GM04503 (cell line): ENCODE results near the gene MLIP.
"Not testable (repeated sequence)": the region's sequence is repeated elsewhere in the genome, so short reads cannot be mapped to it uniquely, and the experiment has no call there.

Experiments
- DNase-seq: peaks from one replicate; pipeline ENCODE4 v3.0.0-alpha.2; 2012; ENCODE audit warnings: low read depth

Gene MLIP

DNA sequence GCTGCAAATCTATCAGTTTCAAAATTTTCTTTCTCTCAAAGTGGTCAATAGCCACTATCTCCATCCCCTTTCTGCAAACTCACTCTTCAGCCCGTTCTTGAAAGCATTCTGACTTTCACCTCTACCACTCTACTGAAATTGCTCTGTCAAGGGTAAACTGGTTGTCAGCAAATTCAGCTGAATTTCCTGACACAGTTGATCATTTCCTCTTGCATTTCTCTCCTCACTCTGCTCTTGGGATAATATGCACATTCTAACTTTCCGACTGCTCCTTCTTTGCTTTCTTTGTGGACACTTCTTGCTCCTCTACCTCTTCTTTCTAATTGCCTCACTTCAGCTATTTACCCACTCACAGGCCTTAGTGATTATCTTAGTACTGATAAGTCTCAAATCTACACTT is 123.3 kb downstream of the MLIP start:
- DNase-seq, result no peak

DNA sequence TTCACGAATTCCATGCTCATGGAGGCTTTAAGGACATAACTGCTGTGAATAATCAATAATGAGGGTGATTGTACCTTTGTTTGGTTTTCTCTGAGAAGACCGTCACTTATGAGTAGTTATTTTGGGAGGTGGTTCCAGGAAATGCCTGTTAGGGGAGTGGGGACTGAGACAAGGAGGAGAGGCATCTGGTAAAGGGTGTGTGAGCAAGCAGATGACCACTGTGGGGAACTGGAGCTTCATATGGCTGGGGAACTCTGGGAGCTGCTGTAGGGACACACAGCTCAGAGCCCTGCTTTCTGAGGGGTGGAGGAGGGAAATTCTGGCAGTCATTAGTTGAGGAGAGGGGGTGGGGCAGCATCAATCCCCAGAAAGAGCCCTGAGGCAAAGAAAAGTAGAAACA is 125.7 kb downstream of the MLIP start:
- DNase-seq, result no peak

GRCh38 chr6:54238396-54238795 is 127.2 kb downstream of the MLIP start:
- peak; percentile 73 for DNase-seq

DNA sequence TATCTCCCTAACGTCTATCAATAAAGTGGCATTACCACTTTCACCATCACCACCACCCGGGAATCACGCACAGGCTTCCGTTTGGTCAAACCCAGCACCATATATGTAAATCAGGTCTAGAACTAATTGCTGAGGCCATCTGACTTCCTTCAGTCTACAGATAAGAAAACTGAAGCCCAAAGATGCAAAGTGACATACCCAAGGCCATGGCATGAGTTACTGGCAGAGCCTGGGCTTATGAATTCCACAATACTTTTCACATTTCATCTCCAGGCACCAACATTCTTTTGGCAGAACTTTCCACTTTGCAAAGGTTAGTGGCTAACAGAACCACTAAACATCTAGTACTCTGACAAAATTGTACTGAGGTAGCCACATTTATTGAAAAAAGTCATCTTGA is 132.5 kb downstream of the MLIP start:
- no peak for DNase-seq

DNA sequence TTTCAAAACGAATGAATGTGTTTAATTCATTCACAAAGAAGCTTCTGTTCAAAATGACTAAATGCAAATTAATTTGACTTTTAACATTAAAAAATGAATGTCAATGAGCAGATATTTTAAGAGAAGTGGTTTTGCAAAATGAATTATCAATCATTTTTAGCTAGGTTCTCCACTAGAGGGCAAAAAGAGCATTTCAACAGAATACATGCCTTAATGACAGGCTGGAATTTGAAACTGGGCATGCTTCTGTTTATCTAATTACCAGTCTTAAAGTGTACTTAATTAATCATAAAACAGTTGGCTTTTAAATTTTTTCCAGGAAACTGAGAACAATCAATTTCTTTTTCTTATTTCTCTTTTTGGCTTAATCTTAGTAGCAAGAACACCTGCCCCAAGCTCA is 133.2 kb downstream of the MLIP start:
- DNase-seq, result no peak

- DNase-seq, result no peak
Observed at GRCh38 chr6:54245265-54245664, 134.0 kb downstream of the MLIP start.

- no peak for DNase-seq
Observed at GRCh38 chr6:54248319-54248718, 137.1 kb downstream of the MLIP start.

DNA sequence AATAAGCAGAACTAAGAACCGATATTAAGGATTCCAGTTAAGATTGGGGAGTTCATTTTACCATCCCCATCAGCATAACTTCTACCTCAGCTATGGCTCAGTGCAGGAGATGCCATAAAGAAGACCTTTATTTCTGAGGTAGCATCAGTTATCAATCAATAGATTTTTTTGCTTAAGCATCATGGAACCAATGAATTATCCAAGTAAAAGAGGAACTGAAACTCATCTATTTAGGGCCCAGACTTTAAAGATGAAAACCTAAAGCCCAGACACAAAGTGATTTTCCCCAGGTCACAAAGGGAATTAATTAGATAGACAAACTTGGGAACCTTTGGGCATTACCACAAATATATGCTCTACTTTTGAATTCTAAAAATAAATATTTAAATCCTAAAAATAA is 137.8 kb downstream of the MLIP start:
- DNase-seq, result no peak

- not testable (repeated sequence) for DNase-seq
Observed at GRCh38 chr6:54249812-54250211, 138.6 kb downstream of the MLIP start.

- no peak for DNase-seq
Observed at GRCh38 chr6:54252496-54252895, 141.3 kb downstream of the MLIP start.

DNA sequence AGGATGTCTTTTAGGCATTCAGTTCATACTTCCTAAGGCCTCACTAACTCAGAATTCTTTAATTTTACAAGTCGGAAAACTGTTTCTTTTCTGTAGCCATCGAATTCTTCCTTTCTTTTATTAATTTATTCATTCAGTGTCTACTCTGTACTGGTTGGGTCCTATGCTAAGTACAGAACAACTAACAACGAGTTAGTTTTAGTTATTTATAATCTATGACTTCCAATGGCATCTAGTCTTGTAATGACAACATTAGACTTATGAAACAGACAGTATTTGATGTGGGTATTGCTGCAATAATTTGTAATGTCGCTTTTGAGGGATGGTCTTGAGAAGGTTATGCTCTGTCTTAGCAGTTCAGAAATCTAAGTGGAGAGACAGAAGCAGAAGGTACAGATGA is 141.7 kb downstream of the MLIP start:
- no peak for DNase-seq

GRCh38 chr6:54254886-54255285 is 143.6 kb downstream of the MLIP start:
- no peak for DNase-seq

- no peak for DNase-seq
Observed at GRCh38 chr6:54255886-54256285, 144.6 kb downstream of the MLIP start.

DNA sequence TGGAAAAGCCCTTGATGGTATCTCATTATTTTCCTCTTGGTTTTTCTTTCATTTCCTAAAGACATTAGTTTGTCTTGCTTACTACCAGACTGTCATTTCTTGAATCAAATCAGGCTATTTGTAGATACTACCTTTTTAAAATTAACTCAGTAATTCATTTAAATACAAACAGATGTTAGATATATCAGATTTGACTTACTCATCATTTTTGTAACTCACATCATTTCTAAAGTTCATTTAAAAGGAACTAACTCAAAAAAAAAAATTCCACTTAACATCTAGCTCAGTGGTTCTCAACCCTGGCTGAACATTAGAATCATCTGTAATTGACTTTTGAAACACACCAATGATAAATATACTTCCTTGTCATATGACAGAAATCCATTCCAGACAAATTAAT is 148.8 kb downstream of the MLIP start:
- no peak for DNase-seq

- DNase-seq, result no peak
Observed at GRCh38 chr6:54262499-54262898, 151.3 kb downstream of the MLIP start.

DNA sequence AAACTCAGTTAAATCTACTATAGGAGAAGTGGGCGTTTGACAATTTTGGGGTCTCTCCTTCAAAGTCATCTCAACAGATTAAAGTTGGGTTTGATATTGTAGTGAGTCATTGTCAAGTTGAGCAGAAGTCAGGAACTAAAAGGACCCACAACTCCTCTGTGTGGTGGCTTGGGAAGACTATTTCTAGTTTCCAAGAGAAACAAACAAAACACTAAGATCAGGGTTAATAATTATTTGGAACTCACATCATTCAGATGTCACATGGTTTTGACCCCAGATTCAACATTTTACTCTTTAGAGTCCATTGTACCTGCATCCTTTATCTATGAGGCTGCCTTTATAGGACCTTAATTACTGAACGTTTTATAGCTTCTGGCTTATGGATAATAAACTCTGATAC is 151.7 kb downstream of the MLIP start:
- no peak for DNase-seq

DNA sequence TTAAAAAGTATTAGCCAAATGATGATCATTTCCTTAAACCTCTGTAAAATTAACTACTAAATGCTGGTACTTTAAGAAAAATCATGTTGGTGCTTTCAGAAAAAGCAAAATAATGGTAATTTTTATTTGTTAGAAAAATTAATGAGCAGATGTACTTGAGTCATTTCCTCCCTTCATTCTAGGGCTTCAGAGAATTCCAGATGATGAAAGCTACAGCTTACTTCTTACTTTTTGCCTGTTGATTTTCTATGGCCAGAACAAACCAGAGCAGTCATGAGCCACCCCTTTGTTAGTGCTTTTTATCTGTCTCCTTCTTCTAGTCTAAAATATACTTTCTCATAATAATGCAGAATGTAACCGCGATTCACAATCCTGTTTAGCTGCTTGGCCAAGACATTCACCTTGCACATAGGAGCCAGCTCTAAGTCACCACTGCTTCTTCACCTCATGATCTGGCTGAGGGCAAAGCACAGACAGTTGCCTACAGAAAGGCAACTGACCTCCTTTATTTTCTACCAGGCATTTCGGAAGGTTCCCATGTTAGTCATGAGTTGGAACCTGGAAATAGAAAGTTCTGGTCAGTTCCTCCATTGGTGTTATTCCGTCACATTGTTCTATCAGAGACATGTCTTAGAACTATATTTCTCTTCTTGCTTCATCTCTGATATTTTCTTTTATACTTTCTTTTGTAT is 153.5 kb downstream of the MLIP start:
- no peak for DNase-seq

- DNase-seq, result no peak
Observed at GRCh38 chr6:54266400-54266923, 155.2 kb downstream of the MLIP start.

DNA sequence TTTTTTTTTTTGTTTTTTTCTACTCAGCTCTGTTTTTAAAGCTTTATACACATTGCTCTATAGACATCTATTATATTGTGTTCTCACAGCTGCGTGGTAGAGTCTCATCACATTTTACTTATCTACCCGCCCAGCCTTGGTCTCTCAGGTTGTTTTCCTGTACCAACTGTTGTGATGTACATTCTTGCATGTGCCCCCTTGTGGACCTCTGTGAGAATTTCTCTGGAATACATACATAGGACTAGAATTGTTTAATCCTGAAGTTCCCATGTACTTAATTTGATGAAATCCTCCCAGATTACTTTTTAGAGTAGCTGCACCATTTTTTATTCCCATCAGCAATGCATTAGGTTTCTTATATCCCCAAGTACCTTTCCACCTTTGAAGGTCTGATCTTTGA is 156.6 kb downstream of the MLIP start:
- no peak for DNase-seq

DNA sequence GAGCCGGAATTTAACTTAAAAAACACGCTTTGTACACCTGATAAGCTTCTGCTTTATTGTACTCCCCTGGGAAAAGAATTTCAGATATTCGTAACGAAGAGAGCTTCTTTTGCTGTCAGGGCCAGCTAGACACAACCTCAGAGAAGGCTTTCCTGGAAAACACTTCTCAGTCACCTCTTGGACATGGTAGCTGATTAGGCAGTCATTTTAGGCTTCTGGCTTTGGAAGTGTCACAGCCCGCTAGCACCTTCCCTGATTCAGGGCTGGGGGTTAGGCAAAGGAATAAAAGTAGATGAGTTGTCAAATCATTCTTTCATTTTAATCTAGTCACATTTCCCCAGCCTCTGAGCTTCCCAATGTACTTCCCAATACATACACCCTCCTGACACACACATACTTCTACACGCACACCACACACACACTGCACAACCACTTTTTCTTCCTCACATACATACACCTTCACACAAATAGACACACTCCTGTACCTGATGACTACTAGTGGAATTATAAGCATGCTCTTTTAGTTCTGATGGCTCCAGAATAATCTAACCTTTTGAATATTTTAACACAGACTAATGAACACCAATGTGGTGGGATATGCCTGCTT is 162.1 kb downstream of the MLIP start:
- DNase-seq, result no peak

GRCh38 chr6:54274383-54274782 is 163.1 kb downstream of the MLIP start:
- no peak for DNase-seq

GRCh38 chr6:54282186-54282585 is 170.9 kb downstream of the MLIP start:
- DNase-seq, result peak; percentile 93

- DNase-seq, result no peak
Observed at GRCh38 chr6:54284161-54284860, 173.1 kb downstream of the MLIP start.
